HG02938 (cell line): ENCODE results near the gene ARHGAP8.

Experiments
- ATAC-seq: cut with Tn5 transposase; IDR thresholded peaks from one replicate; pipeline ENCODE4 v1.9.1; 2021; ENCODE audit warnings: mild to moderate bottlenecking, moderate library complexity; ENCODE audit not compliant: unreplicated experiment

ARHGAP8 gene

GRCh38 chr22:44823806-44824205, 71.4 kb downstream of the ARHGAP8 start:
- no peak for ATAC-seq

- no peak for ATAC-seq
Measured at GRCh38 chr22:44824271-44824670, 71.9 kb downstream of the ARHGAP8 start.

- ATAC-seq, result no peak
Measured at GRCh38 chr22:44825310-44826150, 73.2 kb downstream of the ARHGAP8 start.

GRCh38 chr22:44827666-44828190, 75.4 kb downstream of the ARHGAP8 start:
- ATAC-seq, result no peak

GRCh38 chr22:44828193-44828592, 75.8 kb downstream of the ARHGAP8 start:
- no peak for ATAC-seq

- ATAC-seq, result no peak
Measured at GRCh38 chr22:44831885-44832284, 79.5 kb downstream of the ARHGAP8 start.

GRCh38 chr22:44834065-44834464, 81.7 kb downstream of the ARHGAP8 start:
- no peak for ATAC-seq

- ATAC-seq, result no peak
Measured at GRCh38 chr22:44837481-44837880, 85.1 kb downstream of the ARHGAP8 start.

GRCh38 chr22:44838316-44839016, 86.1 kb downstream of the ARHGAP8 start:
- no peak for ATAC-seq

- ATAC-seq, result no peak
Measured at GRCh38 chr22:44839061-44839460, 86.7 kb downstream of the ARHGAP8 start.

- no peak for ATAC-seq
Measured at GRCh38 chr22:44839721-44840120, 87.3 kb downstream of the ARHGAP8 start.

GRCh38 chr22:44840611-44841322, 88.4 kb downstream of the ARHGAP8 start:
- ATAC-seq, result no peak

GRCh38 chr22:44842417-44842816, 90.0 kb downstream of the ARHGAP8 start:
- no peak for ATAC-seq

GRCh38 chr22:44845191-44845590, 92.8 kb downstream of the ARHGAP8 start:
- no peak for ATAC-seq

- ATAC-seq, result no peak
Measured at GRCh38 chr22:44845796-44846720, 93.7 kb downstream of the ARHGAP8 start.

GRCh38 chr22:44846726-44847275, 94.4 kb downstream of the ARHGAP8 start:
- no peak for ATAC-seq

- no peak for ATAC-seq
Measured at GRCh38 chr22:44847380-44847779, 95.0 kb downstream of the ARHGAP8 start.

GRCh38 chr22:44847892-44848291, 95.5 kb downstream of the ARHGAP8 start:
- ATAC-seq, result no peak

GRCh38 chr22:44848296-44848741, 95.9 kb downstream of the ARHGAP8 start:
- no peak for ATAC-seq
